Adrenal gland (tissue), 12 donors: ENCODE measurements around the gene MAP3K14. TPM values are rescaled to one million over a fixed set of nuclear protein-coding genes. Genes with fewer than 3 reads are reported as not detected.
A peak's percentile ranks its signal among the peaks of the same experiment; 100 is the strongest.

ENCODE experiments used
- DNase-seq, 7 donors: peaks; one replicate each; pipeline ENCODE4 v3.0.0-alpha.2; 2019 to 2020
- H3K27ac ChIP-seq, 5 donors: fragments of 200-600 bp; sonication (generic) in 4 of 5; 1 replicate in 3 of 5; 2 replicates in 2 of 5; pipeline versions ENCODE4 v1.5.1 to v1.8.0; 2016 to 2020; ENCODE audit warnings: mild to moderate bottlenecking in 1 of 5
- H3K27me3 ChIP-seq: fragments of 200-600 bp; 2 replicates; pipeline ENCODE4 v1.8.0; 2021
- H3K36me3 ChIP-seq, 2 donors: fragments of 200-600 bp; replicated peaks in 1 of 2; 1 replicate in 1 of 2; 2 replicates in 1 of 2; pipeline versions ENCODE4 v1.5.1 to v1.8.0; 2018 to 2022
- H3K4me1 ChIP-seq, 2 donors: fragments of 200-600 bp; replicated peaks in 1 of 2; 1 replicate in 1 of 2; 2 replicates in 1 of 2; pipeline versions ENCODE4 v1.5.1 to v1.8.0; 2018 to 2021
- H3K4me3 ChIP-seq, 4 donors: fragments of 200-600 bp; sonication (generic) in 3 of 4; one replicate each; pipeline ENCODE4 v1.5.1; 2016 to 2018
- H3K9me3 ChIP-seq, 3 donors: fragments of 200-600 bp; sonication (generic) in 1 of 3; replicated peaks in 1 of 3; 1 replicate in 2 of 3; 2 replicates in 1 of 3; pipeline versions ENCODE4 v1.5.1 to v1.8.0; 2016 to 2021
- CTCF ChIP-seq, 6 experiments: fragments of 450-650 bp in 4 of 6; fragments of 200-600 bp in 2 of 6; sonication (generic) in 1 of 6; IDR thresholded peaks; 1 replicate in 5 of 6; 2 replicates in 1 of 6; pipeline versions ENCODE4 v1.5.1 to v1.8.0; 2016 to 2021; ENCODE audit warnings: antibody characterized with exemption in 6 of 6, mild to moderate bottlenecking in 2 of 6, moderate library complexity in 1 of 6
- POLR2A ChIP-seq, 2 donors: fragments of 450-650 bp; IDR thresholded peaks; one replicate each; pipeline ENCODE4 v1.6.1; 2017; ENCODE audit warnings: antibody characterized with exemption in 2 of 2, mild to moderate bottlenecking in 2 of 2, moderate library complexity in 1 of 2
- WGBS, 4 donors: extraction: QIAGEN DNeasy Blood & Tissue Kit in 2 of 4; methylation state at CpG; one replicate each; pipeline versions ENCODE4 v1.1.5 to v1.1.7; 2013 to 2017; 5-methylcytosine and 5-hydroxymethylcytosine counted together
- intact Hi-C, 2 donors: fragments of 100-400 bp; cut with DNase I; formaldehyde crosslinking; loops; one replicate each; pipeline versions ENCODE4 v1.14.1 to v1.15.0; 2022 to 2023
- polyA plus RNA-seq, 3 donors: library from polyadenylated mRNA; stranded (reverse); fragments of 200-250 nt in 2 of 3; fragments of 350-450 nt in 1 of 3; fragmentation: Illumina TruSeq in 1 of 3; extraction: RNeasy Lipid Tissue Mini Kit (QIAGEN cat#74804) in 1 of 3; gene quantifications; one replicate each; pipeline ENCODE4 v1.2.3, GENCODE V29; 2013 to 2014
- total RNA-seq, 9 donors: library from RNA; depleted of rRNA in 4 of 9; stranded (reverse); fragments of >200 nt in 4 of 9; fragments of 120-200 nt in 1 of 9; fragmentation: NEBNext Ultra II Directional in 1 of 9; extraction: Animal tissue kit (Norgen Biotek cat#: 25700) in 1 of 9; gene quantifications; one replicate each; pipeline versions ENCODE4 v1.1.0 to v1.2.4, GENCODE V29; 2013 to 2023
- donor health status: healthy with polysubstance abuse.
- donor health status: Bipolar disorder and iron deficiency.
- donor health status: DM: yes; HTN: yes; CAD: no.
- donor health status: DM: no; HTN: no; CAD: no.
- donor health status: DM: no; HTN: no; CAD: no.
- donor health status: DM: yes; HTN: yes; CAD: no.

Gene MAP3K14
- total and polyA plus RNA-seq, 12 donors, result 2.4 to 14.7 (median 7.2) TPM

DNA sequence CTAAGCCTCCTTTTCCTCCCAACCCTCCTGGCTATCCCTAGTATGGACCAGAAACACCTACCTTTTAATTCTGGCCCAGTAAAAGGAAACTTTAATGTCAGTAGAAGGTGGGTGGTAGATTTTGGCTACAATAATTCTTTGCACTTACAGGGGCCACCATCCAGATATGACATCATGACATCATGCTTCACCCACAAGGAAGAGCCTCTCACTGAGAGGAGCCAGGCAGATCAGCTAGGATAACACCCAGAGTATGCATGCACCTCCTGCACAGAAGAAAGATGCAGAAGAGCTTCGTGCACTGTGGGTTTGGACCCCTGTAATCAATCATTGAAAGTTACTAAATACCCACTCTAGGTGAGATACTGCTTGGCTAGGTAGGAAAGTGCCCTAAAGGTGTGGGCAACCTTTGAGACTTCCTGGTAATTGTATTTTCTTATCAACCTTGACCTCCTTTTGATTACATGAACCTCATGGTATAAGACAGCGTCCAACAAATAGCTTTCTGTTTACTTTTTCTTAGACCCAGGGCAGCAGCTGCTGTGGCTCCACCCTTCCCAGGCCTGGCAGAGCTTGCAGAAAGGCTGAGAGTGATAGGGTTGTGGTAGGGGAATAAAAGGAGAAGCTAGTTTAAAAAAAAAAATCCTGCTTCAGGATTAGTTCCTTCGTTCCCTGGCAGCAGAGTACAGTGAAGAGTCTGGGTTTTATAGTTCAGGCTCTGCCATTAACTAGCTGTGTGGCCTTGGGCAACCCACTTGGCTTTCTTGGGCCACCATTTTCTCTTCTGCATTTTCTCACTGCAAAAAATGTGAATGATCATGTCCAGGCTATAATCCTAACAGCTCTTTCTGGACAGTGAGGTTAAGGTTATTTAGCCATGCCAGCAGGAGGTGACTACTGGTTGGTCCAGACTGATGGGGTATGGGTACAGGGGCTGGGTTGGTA is 6.2 kb downstream of the MAP3K14 start:
- Histone ChIP-seq H3K9me3 (no peaks in the 10 kb centered on the region), H3K4me3 (no peak overlapping the region), H3K36me3 (no peaks in the 10 kb centered on the region), H3K27me3 (no peaks in the 10 kb centered on the region), H3K4me1 (peaks cover 78 to 89% of the 10 kb centered on the region in 2 donors), H3K27ac (peak overlapping the region in 4 of 5 donors; percentile 79 to 93 (median 88))
- TF ChIP-seq CTCF (IDR thresholded peaks at IDR 0.05), result no peak
- peak in 1 of 2 donors; percentile 13 for TF ChIP-seq POLR2A (IDR thresholded peaks at IDR 0.05)
- DNase-seq, result peak in 3 of 7 donors; percentile 45 to 71 (median 60)
- intact Hi-C loops, result no loop called here
- 19 to 25% (median 22%) methylated on average over 3 of the region's 3 CpGs for WGBS, 4 donors

DNA sequence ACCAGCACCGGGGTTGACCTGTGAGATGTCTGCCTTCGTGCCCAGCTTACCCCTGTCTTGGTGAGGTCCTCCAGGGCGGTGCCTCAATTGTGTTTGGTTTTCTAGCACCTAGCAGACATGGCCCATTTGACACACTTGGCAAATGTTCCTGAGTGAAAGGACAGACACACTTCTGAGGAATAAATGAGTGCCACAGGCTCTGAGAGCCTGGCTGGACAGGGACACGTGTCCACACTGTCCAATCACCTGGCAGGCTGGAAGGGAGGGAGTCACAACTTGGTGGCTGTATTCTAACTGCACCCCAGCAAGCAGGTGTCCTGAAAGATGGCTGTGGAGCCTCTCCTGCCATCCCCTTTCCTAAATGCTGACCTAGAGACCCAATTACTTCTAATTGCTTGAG is 7.4 kb downstream of the MAP3K14 start:
- no peak for TF ChIP-seq POLR2A (IDR thresholded peaks at IDR 0.05)
- intact Hi-C loops, result no loop called here
- Histone ChIP-seq H3K9me3 (no peaks in the 10 kb centered on the region), H3K4me1 (peaks cover 71 to 85% of the 10 kb centered on the region in 2 donors), H3K36me3 (no peaks in the 10 kb centered on the region), H3K4me3 (no peak overlapping the region), H3K27me3 (no peaks in the 10 kb centered on the region), H3K27ac (peak overlapping the region in 2 of 5 donors; percentile 23 to 35)
- no peak for DNase-seq
- WGBS, 4 donors, result 67 to 91% (median 88%) methylated on average over 1 to 4 of the region's 4 CpGs

DNA sequence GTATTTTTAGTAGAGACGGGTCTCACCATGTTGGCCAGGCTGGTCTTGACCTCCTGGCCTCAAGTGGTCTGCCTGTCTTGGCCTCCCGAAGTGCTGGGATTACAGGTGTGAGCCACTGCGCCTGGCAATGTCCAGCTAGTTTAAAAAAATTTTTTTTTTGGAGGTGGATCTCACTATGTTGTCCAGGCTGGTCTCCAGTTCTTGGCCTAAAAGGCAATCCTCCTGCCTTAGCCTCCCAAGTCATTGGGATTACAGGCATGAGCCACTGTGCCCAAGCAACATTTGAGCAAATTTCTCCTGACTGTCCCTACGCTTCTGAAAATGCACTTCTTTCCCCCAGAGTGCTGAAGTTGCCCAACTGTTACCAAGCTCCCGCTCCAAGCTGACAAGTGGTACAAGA is 8.0 kb downstream of the MAP3K14 start:
- Histone ChIP-seq H3K4me1 (peaks cover 66 to 80% of the 10 kb centered on the region in 2 donors), H3K4me3 (no peak overlapping the region), H3K36me3 (no peaks in the 10 kb centered on the region), H3K27ac (peak overlapping the region in 3 of 5 donors; percentile 35 to 89 (median 40)), H3K27me3 (no peaks in the 10 kb centered on the region), H3K9me3 (no peaks in the 10 kb centered on the region)
- DNase-seq, result no peak
- TF ChIP-seq CTCF (IDR thresholded peaks at IDR 0.05), result no peak
- TF ChIP-seq POLR2A (IDR thresholded peaks at IDR 0.05), result no peak
- WGBS, 4 donors, result 89 to 98% (median 95%) methylated on average over 3 to 5 of the region's 5 CpGs
- intact Hi-C loops, result no loop called here

- whole genome bisulfite sequencing, 4 donors, result 40 to 47% (median 44%) methylated on average over 6 of the region's 6 CpGs
- TF ChIP-seq POLR2A (IDR thresholded peaks at IDR 0.05), result no peak
- no peak for TF ChIP-seq CTCF (IDR thresholded peaks at IDR 0.05)
These were observed 8.8 kb downstream of the MAP3K14 start for GRCh38 chr17:45308016-45308365.

More at GRCh38 chr17:45308016-45308365, 8.8 kb downstream of the MAP3K14 start:
- no peaks in the 10 kb centered on the region for H3K9me3 ChIP-seq
- peak overlapping the region; percentile 46 to 92 (median 82) for H3K27ac ChIP-seq
- no peak overlapping the region for H3K4me3 ChIP-seq
- no peak for DNase-seq
- peaks cover 59 to 76% of the 10 kb centered on the region in 2 donors for H3K4me1 ChIP-seq
- intact Hi-C loops, result no loop called here
- H3K27me3 ChIP-seq, result no peaks in the 10 kb centered on the region
- H3K36me3 ChIP-seq, result no peaks in the 10 kb centered on the region
